UCSD-AML1 (cell line): ENCODE results near the gene HOTAIR.

Experiments
- DNase-seq: peaks from one replicate; lab custom pipeline; 2025; ENCODE audit not compliant: unreplicated experiment; lab: John Stamatoyannopoulos, UW

The HOTAIR gene

DNA sequence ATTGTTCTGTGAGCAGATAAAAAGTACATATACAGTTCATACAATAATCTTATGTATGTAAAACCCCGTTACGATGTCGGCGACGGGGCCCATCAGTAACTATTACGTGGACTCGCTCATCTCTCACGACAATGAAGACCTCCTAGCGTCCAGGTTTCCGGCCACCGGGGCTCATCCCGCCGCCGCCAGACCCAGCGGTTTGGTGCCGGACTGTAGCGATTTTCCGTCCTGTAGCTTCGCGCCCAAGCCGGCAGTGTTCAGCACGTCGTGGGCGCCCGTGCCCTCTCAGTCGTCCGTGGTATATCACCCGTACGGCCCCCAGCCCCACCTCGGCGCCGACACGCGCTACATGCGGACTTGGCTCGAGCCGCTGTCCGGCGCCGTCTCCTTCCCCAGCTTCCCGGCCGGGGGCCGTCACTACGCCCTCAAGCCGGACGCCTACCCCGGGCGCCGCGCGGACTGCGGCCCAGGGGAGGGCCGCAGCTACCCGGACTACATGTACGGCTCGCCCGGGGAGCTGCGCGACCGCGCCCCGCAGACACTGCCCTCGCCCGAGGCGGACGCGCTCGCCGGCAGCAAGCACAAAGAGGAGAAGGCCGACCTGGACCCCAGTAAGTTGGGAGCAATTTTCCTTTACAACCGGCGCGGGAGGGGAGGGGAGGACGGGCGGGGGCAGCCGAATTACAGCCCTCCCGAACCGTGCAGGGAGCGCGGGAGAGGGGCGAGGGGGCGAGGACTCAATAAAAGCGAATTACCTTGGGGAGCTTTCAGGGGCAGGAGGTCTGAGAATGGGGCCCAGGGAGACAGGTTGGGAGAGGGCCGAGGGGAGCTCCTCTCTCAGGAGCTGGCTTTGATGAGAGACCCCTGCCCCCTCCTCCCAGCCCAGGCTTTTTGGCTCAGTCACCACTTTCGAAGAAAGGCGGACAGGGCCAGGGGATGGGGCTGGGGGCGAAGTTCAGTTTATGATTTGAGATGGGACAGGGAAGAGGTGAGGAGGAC is 25.7 kb upstream of the HOTAIR start, which contains the start of gene HOXC9:
Gene HOXC9 (plus strand): TSS at position 46 of the 999 bp plus-strand sequence. CDS start 28 bp downstream, at position 74.
- DNase-seq, result no peak

- DNase-seq, result no peak
Observed at GRCh38 chr12:53999559-54000115, 24.9 kb upstream of the HOTAIR start.

GRCh38 chr12:53998900-53999236 is 24.1 kb upstream of the HOTAIR start:
- DNase-seq, result no peak

DNA sequence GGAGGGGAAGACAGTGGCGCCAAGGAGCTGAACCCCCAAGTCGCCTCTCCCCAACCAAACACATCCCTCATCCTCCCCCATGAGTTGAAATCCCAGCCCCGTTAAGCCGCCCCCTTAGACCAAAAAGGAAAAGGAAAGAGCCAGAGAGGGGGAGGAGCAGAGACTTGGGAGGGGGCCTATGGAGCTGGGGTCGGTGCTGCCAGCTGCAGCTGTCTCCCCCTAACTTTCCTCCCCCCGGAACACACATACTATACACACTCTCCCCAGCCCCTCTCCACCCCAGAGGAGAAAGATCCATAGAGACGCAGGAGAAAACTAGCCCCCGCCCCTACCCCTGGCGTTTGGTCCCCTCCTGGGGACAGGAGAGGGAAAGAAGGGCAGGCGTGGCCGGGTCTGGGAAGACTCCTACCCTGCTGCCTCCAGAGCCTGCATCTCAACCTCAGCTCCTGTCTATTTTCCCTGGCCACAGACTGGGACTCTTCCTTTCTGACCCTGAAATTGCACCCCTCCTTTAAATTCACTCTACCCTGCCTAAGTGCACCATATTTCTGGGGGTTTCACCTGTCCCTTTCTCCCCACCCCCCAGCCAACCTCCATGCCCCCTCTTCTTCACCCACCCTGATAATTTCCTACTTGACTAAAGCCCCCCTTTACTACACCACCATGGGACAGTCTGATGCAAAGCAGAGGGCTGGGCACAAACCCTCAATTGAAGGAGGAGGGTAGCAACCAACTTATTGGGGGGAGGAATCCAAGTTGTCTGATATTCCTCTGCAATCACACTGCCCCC is 23.6 kb upstream of the HOTAIR start:
- no peak for DNase-seq

GRCh38 chr12:53997204-53998109 is 22.7 kb upstream of the HOTAIR start:
- DNase-seq, result no peak

- DNase-seq, result no peak
Observed at GRCh38 chr12:53996240-53997203, 21.8 kb upstream of the HOTAIR start.

DNA sequence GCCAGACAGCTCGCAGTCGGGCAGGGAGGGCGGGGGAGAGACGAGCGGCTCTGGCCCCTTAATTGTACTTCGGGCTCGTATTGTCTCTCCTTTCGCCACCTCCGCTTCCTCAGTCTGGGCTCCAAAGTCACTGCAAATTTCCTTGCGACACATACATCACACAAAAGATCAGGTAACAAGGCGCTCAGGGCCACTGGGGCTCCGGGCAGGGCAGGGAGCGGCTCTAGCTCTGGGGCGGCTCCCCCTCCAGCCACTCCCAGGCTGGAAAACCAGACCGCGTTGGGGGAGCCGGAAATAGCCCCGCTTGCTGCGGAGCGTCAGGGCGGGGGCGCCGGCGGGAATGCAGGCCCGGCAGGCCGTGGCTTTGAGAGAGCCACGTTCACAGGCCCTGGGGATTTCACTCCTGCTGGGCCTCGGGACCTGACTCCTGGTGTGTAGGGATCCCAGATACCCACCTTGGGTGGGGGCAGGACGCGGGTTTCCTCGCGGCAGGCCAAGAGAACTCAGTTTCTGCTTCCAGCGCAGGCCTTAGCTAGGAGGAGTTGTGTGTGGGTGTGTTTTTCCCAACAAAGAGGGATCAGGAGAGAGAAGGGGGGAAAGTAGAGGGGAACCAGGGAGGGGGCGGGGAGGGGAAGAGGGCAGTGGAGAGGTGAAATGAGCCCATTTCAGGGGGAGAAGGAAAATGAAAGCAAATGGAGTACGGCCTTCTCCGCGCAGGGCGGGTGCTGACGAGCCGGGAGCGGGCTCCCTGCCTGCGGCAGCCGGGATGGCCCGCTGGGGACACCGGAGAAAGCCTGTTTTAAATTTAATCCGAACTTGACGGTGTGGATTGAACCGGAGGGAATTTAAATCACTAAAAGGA is 20.9 kb upstream of the HOTAIR start:
- DNase-seq, result no peak

DNA sequence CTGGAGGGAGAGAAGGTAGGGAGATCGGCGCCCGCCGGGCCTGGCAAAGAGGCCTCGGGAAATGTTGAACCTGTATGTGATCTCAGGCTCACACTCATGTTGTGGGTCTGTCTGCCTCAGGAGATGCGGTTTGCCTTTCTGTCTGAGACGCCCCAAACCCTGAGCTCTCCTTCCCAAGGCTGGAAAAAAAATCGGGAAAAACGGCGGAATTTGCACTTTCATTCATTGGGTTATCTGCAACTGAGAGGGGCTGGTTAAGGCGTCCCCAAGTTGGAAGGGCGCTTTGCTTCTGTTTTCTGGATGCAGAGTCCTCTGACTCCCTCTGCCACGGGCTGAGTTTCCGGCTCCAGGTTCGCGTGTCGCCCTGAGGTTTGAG is 20.2 kb upstream of the HOTAIR start:
- DNase-seq, result no peak

DNA sequence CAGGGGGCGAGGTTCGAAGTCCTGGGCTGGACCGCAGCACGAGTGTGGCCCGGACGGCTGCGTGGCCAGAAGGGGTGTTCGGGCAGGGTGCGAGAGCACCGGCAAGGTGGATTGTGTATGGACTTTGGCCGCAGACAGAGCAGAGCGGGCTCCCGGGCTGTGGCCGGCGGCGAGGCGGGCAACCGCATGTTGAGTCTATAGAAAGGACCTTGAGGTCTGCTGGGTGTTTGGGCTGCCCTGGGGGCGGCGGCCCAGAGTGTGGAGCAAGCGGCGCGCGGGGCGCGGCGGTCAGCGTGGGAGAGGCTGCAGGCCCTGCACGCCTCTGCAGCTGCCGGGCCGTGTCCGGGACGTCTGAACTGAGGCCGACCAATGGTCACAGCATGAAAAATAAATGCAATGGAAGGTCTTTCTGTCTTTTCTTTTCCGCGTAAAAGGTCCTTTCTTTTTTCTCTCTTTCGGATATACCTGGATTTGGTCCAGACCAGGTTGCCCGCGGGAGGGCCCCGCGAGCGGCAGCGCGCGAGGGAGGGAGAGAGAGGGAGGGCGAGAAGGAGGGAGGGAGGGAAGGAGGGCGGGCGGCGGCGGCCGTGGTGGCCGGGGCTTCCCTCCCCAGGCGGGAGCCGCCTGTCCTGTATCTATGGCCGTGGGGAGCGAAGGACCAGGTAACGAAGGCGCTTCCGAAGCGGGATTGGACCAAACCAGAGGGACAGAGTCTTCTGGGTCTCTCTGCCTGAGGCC is 19.7 kb upstream of the HOTAIR start:
- DNase-seq, result no peak

GRCh38 chr12:53994009-53994263 is 19.2 kb upstream of the HOTAIR start:
- no peak for DNase-seq

DNA sequence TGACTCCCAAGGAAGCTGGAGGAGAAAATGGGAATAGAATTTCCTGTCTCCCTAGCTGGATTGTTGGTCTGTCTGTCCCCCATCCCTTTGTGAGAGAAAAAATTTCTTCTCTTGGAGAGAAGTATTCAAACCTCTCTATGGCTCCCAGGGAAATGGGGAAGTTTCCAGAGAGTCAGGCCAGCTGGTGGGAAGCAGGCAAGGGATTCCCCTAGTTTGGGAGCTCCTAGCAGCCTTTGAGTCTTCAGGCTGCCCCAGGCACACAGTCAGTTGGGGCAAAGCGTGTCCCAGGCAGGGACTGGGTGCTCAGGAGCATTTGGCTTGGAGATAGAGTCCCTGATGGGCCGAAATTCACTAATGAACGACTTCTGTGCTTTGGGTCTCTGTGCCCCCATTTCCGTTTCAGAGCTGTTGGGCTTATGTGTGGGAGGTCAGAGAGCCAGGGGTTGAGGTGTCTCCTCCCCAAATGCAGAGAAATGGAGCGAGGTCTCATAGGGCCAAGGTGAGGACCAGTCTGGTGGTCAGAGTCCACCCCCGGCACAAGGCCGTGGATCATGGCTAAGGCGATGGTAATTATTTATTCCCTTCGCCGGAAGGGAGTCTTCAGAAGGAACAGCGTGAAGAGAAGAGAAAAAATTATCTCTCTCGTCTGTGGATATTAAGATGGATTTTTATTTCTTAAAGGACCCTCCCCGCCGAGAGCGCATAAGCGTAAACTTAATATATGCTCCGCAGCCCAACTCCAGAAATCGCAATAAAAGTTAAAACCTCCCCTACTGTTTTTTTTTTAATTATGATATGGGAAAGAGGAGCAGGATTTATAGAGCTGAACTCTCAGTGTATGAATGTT is 18.6 kb upstream of the HOTAIR start:
- no peak for DNase-seq

DNA sequence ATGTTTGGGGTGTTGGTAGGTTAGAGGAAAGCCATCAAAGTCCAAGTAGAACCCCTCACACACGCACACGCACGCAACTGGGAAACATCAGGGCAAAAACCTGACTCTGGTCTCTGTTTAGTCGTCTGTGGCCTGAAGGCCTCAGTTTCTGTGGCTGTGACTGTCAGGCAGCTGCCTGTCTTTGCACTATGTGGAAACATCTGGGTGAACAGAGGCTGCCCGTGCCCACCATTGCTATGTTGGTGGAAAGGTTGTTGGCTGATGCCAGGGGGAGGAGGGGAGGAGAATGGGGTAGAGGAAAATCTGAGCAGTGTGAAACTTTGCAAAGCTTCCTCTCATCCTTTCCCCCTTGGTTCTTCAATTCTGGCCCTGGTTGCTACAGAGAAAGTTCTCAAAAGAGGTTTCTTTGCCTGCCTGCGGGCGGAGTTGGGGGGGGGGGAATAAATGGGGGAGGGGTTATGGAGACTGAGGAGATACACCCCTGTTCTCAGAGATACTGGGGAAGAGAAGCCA is 17.7 kb upstream of the HOTAIR start:
- no peak for DNase-seq

DNA sequence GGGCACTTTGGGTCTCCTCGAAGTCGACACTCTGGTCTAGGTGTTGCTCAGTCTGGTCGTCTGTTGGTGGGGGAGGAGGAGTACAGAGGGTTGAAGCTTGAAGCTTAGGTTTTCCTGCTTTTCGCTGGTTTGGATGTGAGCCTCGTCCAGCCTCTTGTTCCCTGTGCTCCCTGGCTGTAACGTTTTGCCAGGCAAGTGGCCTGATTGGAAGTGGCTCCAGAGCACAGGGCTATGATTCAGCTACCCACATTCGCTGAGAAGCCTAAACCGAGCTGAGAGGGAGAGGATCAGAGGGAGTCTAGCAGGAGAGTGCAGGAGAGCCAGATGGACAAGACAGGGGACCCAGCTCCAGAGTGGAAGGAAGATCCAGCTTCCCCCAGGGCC is 16.3 kb upstream of the HOTAIR start:
- DNase-seq, result no peak

GRCh38 chr12:53990311-53991076 is 15.7 kb upstream of the HOTAIR start:
- DNase-seq, result no peak

GRCh38 chr12:53989227-53990113 is 14.7 kb upstream of the HOTAIR start:
- DNase-seq, result no peak
